HG02852 (cell line): ENCODE results near the gene SMIM34.
"Not testable (repeated sequence)": the region's sequence is repeated elsewhere in the genome, so short reads cannot be mapped to it uniquely, and the experiment has no call there.

Source experiments
- ATAC-seq: cut with Tn5 transposase; IDR thresholded peaks from one replicate; pipeline ENCODE4 v1.9.1; 2021; ENCODE audit warnings: mild to moderate bottlenecking, moderate library complexity; ENCODE audit not compliant: unreplicated experiment

SMIM34 gene

DNA sequence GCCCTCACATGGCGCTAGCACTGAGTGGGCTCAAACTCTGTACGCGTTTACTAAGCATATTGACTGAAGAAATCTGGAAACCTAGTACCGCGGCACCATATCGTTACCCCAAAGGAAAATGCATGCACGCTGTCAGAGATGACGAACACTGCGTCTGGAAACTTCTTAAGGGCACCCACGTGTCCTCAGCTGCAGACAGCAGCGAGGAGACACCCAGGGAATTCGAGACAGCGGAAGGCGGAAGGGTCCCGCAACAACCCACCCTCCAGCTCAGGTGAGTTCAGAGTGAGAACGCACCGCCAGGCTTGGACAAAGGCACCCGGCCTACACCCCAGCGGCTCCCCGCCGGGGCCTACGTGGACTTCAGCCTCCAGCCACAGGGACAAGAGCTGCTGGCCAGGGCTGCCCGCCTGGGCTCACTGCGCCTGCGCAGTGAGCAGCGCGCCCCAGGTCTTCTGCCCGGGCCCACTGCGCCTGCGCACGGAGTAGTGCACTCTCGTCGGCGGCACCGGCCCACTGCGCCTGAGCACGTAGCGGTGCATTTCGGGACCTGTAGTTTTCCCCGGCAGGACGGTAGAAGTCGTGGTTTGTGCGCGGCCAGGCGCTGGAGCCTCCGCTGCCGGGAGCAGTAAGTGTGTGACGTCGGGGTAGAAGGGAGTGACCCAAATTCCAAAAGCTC, 48.7 kb downstream of the SMIM34 start, which contains the start of gene SMIM11:
SMIM11 (plus strand) TSS at position 568 of the 679 bp plus-strand sequence. CDS start 3,998 bp downstream, outside the sequence.
- ATAC-seq, result peak; percentile 93

DNA sequence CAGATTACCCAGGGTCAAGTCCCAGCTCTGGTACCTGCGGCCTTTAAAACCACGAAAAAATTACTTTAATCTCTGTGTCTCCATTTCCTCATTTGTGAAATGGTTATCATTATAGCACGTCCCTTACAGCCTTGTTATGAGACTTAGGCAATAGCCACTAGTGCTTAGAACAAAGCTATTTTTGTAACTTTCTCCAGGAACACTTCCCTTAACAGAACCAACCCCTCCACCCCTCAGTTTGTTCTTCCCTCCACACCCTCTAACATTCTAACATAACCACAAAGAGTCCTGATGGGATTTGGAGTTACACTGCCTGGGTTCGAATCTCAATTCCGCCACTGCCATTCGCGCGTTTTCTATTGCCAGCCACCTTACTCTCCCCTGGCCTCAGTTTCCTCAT, 49.3 kb downstream of the SMIM34 start:
- ATAC-seq, result not testable (repeated sequence)

DNA sequence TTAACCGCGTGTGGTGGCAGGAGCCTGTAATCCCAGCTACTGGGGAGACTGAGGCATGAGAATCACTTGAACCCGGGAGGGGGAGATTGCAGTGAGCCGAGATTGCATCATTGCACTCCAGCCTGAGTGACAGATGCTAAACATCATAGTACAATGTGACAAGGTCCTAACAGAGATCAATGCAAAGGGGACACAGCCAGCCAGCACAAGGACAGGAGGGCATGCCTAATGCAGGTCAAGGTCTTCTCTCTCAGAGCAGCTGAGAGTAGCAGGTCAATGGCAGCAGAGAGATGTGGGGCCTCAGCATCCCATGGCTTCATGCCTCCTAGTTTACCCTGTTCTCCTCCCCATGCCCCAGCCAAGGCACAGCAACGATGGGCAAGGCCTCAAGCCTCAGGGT, 51.4 kb downstream of the SMIM34 start:
- ATAC-seq, result no peak

DNA sequence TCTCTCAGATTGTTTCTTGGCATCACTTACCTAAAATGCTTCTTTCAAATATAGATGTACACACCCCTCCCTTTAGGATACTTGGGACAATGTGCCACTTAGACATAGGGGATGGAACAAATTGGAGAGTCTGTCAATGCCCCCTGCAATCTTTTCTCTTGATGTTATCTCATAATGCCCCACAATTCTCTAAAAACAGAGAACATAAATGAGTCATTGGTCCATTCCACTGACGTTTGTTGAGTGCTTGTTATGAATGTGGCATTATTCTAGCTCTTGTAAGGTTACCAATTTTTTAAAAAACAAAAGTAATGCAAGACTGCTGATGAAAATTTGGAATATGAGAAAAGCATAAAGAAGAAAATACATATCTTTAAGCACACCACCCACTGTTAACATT, 54.0 kb downstream of the SMIM34 start:
- ATAC-seq, result no peak
